K562 (cell line): Measurements from ENCODE around the gene CFAP157. TPM values are rescaled to one million over a fixed set of nuclear protein-coding genes. Genes with fewer than 3 reads are reported as not detected.

Experiments
- CEBPZ ChIP-seq: fragments of 150-350 bp; IDR thresholded peaks from 2 replicates; pipeline ENCODE4 v1.6.1; 2014; ENCODE audit warnings: low read depth, mild to moderate bottlenecking, low read length, borderline replicate concordance
- CTCFL ChIP-seq: IDR thresholded peaks from 2 replicates; pipeline ENCODE4 v1.6.1; 2011; ENCODE audit warnings: borderline replicate concordance, low read depth, mild to moderate bottlenecking, moderate library complexity, low read length; ENCODE audit not compliant: insufficient read depth, poor library complexity, severe bottlenecking
- DDX20 ChIP-seq: fragments of 450-650 bp; IDR thresholded peaks from 2 replicates; pipeline ENCODE4 v1.6.1; 2016; ENCODE audit warnings: missing genetic modification characterization, low read depth, mild to moderate bottlenecking, missing compliant biosample characterization, moderate library complexity
- HDAC8 ChIP-seq: fragments of 450-650 bp; IDR thresholded peaks from 2 replicates; pipeline ENCODE4 v1.6.1; 2016; ENCODE audit warnings: mild to moderate bottlenecking, missing genetic modification characterization, moderate library complexity, missing compliant biosample characterization
- MITF ChIP-seq: IDR thresholded peaks from 2 replicates; pipeline ENCODE4 v1.6.1; 2014; ENCODE audit warnings: antibody characterized with exemption
- NCOA1 ChIP-seq: fragments of 450-650 bp; IDR thresholded peaks from 2 replicates; pipeline ENCODE4 v1.6.1; 2016; ENCODE audit warnings: low read depth
- NFE2 ChIP-seq: IDR thresholded peaks from 2 replicates; pipeline ENCODE4 v1.6.1; 2014; ENCODE audit warnings: antibody characterized with exemption, low read depth
- PCBP2 ChIP-seq: fragments of 200-400 bp; formaldehyde crosslinking; IDR thresholded peaks from 2 replicates; pipeline ENCODE4 v1.6.1; 2018; ENCODE audit warnings: low read length, low read depth, mild to moderate bottlenecking, moderate library complexity; ENCODE audit not compliant: poor library complexity, severe bottlenecking
- POLR2AphosphoS5 ChIP-seq: IDR thresholded peaks from 2 replicates; pipeline ENCODE4 v1.6.1; 2011; ENCODE audit warnings: mild to moderate bottlenecking, low read depth, low read length, moderate library complexity; ENCODE audit not compliant: control insufficient read depth, insufficient read depth
- PREB ChIP-seq: sonication (generic); formaldehyde crosslinking; IDR thresholded peaks from 2 replicates; pipeline ENCODE4 v1.8.1; 2023; ENCODE audit warnings: mild to moderate bottlenecking, missing genetic modification reagents
- SP2 ChIP-seq: IDR thresholded peaks from 2 replicates; pipeline ENCODE4 v1.6.1; 2011; ENCODE audit warnings: mild to moderate bottlenecking, low read depth, low read length, moderate library complexity; ENCODE audit not compliant: poor library complexity, severe bottlenecking; ENCODE audit errors: extremely low read depth
- ZBTB9 ChIP-seq: fragments of 450-650 bp; formaldehyde crosslinking; IDR thresholded peaks from 2 replicates; pipeline ENCODE4 v1.4.0; 2020; ENCODE audit warnings: mild to moderate bottlenecking, moderate library complexity
- ZNF277 ChIP-seq: fragments of 250-450 bp; sonication (Bioruptor Pico); IDR thresholded peaks from 2 replicates; pipeline ENCODE4 v1.8.0; 2022; ENCODE audit warnings: inconsistent platforms, mild to moderate bottlenecking, moderate library complexity, borderline replicate concordance
- polyA plus RNA-seq, 8 experiments: library from polyadenylated mRNA; depleted of rRNA in 4 of 8; stranded (reverse) in 5 of 8; unstranded in 3 of 8; fragments of >200 nt; fragmentation: Nextera tagmentation in 2 of 8; fragmentation: Illumina TruSeq in 1 of 8; extraction: Ambion mirVana in 2 of 8; extraction: Trizol in 1 of 8; gene quantifications; 2 replicates each; pipeline versions ENCODE4 v1.2.1 to v1.2.3, GENCODE V29; 2011 to 2014; ENCODE audit warnings: inconsistent platforms in 1 of 8, missing spikeins in 1 of 8
- total RNA-seq, 7 experiments: library from RNA; depleted of rRNA in 6 of 7; stranded (reverse); fragments of >200 nt in 6 of 7; fragmentation: Illumina TruSeq in 2 of 7; extraction: Trizol in 2 of 7; gene quantifications; 2 replicates each; pipeline versions ENCODE4 v1.2.1 to v1.2.3, GENCODE V29; 2011 to 2021; ENCODE audit warnings: low replicate concordance in 1 of 7

The CFAP157 gene
- total and polyA plus RNA-seq, 9 of the 15 experiments (the other 6 are each of a cell fraction or from before 2014, with no cell fraction given) = 0.03 TPM; not detected in 8

- peak; percentile 53 for TF ChIP-seq SP2
- TF ChIP-seq CEBPZ = no peak
- no peak for TF ChIP-seq ZNF277 (CRISPR knock-in tag)
- TF ChIP-seq DDX20 = no peak
- TF ChIP-seq HDAC8 (tag) = no peak
- TF ChIP-seq NFE2 = no peak
- no peak for TF ChIP-seq PCBP2
- TF ChIP-seq MITF = no peak
- 0 out of 2 replicates have a peak, but pooled peaks have one; percentile 30 for TF ChIP-seq PREB
- TF ChIP-seq NCOA1 = no peak
- no peak for TF ChIP-seq POLR2AphosphoS5
- no peak for TF ChIP-seq CTCFL
- TF ChIP-seq ZBTB9 (CRISPR knock-in tag) = no peak
These were observed 8.9 kb downstream of the CFAP157 start, which contains the start of the genes PTRH1 and TTC16 (continued) for GRCh38 chr9:127715470-127716337.
